Measurements from ENCODE around the gene ACTL7A. TPM values are rescaled to one million over a fixed set of nuclear protein-coding genes. Genes with fewer than 3 reads are reported as not detected.

The ACTL7A gene
- total and polyA plus RNA-seq, 2 experiments from 2014 or later = not detected

DNA sequence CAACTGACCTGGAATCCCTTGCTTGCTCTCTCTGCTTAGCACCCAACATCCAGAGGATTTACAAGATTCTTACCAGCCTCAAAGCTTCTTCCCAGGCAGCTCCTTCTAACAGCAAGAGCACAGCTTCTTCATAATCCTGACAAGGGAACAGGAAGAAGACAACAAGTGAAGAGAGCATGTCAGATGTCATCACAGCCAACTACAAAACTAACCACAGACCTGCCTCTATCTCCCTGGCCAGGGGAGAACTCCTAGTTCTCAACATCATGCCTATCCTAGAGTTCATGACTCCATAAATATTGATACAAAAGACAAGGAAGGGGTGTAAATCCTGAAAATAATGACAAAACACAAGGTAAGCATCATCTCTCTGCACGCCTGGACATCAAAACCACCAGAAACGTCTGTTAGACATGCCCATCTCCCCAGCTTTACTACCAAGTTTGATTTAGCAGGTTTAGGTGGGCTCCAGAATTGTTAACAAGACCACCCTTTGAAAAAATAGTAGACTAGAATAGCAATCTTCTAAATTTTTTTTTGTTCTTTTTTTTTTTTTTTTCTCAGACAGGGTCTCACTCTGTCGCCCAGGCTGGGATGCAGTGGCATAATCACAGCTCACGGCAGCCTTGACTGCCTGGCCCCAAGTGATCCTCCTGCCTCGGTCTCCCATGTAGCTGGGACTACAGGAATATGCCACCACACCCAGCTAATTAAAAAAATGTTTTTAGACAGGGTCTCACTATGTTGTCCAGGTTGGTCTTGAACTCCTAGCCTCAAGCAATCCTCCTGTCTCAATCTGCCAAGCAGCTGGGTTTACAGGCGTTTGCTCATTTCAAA lies 20.2 kb downstream of the ACTL7A start:
- Histone ChIP-seq H3K4me2 (no peak overlapping the region), H2AFZ (no peak overlapping the region), H3K4me3 (no peak overlapping the region), H3K4me1 (ENCODE audit: insufficient read depth) (no peaks in the 10 kb centered on the region), H3K79me2 (replicated peaks; ENCODE audit: insufficient read depth) (no peaks in the 10 kb centered on the region), H3F3A (replicated peaks; ENCODE audit: low read depth) (no peaks in the 10 kb centered on the region), H3K9me2 (ENCODE audit: insufficient read depth) (no peaks in the 10 kb centered on the region), H3K36me3 (ENCODE audit: insufficient read depth) (peaks cover 16% of the 10 kb centered on the region), H3K27ac (ENCODE audit: low read depth) (no peak overlapping the region), H4K20me1 (replicated peaks; ENCODE audit: insufficient read depth) (no peaks in the 10 kb centered on the region; the same call in 1 of the 2 replicates), H3K27me3 (ENCODE audit: insufficient read depth) (no peaks in the 10 kb centered on the region)
- Mint-ChIP-seq H3K4me1 (no peaks in the 10 kb centered on the region), H3K27me3 (ENCODE audit: insufficient read depth, low read depth, poor library complexity) (no peaks in the 10 kb centered on the region), H3K4me3 (no peak overlapping the region), H3K27ac (no peak overlapping the region), H3K36me3 (ENCODE audit: low read depth) (peaks cover 36% of the 10 kb centered on the region), H3K9me3 (no peaks in the 10 kb centered on the region)
- DNase-seq (ENCODE audit: low spot score) = no peak
- ATAC-seq = no peak
- TF ChIP-seq, protein P1, sequence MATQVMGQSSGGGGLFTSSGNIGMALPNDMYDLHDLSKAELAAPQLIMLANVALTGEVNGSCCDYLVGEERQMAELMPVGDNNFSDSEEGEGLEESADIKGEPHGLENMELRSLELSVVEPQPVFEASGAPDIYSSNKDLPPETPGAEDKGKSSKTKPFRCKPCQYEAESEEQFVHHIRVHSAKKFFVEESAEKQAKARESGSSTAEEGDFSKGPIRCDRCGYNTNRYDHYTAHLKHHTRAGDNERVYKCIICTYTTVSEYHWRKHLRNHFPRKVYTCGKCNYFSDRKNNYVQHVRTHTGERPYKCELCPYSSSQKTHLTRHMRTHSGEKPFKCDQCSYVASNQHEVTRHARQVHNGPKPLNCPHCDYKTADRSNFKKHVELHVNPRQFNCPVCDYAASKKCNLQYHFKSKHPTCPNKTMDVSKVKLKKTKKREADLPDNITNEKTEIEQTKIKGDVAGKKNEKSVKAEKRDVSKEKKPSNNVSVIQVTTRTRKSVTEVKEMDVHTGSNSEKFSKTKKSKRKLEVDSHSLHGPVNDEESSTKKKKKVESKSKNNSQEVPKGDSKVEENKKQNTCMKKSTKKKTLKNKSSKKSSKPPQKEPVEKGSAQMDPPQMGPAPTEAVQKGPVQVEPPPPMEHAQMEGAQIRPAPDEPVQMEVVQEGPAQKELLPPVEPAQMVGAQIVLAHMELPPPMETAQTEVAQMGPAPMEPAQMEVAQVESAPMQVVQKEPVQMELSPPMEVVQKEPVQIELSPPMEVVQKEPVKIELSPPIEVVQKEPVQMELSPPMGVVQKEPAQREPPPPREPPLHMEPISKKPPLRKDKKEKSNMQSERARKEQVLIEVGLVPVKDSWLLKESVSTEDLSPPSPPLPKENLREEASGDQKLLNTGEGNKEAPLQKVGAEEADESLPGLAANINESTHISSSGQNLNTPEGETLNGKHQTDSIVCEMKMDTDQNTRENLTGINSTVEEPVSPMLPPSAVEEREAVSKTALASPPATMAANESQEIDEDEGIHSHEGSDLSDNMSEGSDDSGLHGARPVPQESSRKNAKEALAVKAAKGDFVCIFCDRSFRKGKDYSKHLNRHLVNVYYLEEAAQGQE (IDR thresholded peaks at IDR 0.05; ENCODE audit: unreplicated experiment) = no peak
- TF ChIP-seq, protein P2, sequence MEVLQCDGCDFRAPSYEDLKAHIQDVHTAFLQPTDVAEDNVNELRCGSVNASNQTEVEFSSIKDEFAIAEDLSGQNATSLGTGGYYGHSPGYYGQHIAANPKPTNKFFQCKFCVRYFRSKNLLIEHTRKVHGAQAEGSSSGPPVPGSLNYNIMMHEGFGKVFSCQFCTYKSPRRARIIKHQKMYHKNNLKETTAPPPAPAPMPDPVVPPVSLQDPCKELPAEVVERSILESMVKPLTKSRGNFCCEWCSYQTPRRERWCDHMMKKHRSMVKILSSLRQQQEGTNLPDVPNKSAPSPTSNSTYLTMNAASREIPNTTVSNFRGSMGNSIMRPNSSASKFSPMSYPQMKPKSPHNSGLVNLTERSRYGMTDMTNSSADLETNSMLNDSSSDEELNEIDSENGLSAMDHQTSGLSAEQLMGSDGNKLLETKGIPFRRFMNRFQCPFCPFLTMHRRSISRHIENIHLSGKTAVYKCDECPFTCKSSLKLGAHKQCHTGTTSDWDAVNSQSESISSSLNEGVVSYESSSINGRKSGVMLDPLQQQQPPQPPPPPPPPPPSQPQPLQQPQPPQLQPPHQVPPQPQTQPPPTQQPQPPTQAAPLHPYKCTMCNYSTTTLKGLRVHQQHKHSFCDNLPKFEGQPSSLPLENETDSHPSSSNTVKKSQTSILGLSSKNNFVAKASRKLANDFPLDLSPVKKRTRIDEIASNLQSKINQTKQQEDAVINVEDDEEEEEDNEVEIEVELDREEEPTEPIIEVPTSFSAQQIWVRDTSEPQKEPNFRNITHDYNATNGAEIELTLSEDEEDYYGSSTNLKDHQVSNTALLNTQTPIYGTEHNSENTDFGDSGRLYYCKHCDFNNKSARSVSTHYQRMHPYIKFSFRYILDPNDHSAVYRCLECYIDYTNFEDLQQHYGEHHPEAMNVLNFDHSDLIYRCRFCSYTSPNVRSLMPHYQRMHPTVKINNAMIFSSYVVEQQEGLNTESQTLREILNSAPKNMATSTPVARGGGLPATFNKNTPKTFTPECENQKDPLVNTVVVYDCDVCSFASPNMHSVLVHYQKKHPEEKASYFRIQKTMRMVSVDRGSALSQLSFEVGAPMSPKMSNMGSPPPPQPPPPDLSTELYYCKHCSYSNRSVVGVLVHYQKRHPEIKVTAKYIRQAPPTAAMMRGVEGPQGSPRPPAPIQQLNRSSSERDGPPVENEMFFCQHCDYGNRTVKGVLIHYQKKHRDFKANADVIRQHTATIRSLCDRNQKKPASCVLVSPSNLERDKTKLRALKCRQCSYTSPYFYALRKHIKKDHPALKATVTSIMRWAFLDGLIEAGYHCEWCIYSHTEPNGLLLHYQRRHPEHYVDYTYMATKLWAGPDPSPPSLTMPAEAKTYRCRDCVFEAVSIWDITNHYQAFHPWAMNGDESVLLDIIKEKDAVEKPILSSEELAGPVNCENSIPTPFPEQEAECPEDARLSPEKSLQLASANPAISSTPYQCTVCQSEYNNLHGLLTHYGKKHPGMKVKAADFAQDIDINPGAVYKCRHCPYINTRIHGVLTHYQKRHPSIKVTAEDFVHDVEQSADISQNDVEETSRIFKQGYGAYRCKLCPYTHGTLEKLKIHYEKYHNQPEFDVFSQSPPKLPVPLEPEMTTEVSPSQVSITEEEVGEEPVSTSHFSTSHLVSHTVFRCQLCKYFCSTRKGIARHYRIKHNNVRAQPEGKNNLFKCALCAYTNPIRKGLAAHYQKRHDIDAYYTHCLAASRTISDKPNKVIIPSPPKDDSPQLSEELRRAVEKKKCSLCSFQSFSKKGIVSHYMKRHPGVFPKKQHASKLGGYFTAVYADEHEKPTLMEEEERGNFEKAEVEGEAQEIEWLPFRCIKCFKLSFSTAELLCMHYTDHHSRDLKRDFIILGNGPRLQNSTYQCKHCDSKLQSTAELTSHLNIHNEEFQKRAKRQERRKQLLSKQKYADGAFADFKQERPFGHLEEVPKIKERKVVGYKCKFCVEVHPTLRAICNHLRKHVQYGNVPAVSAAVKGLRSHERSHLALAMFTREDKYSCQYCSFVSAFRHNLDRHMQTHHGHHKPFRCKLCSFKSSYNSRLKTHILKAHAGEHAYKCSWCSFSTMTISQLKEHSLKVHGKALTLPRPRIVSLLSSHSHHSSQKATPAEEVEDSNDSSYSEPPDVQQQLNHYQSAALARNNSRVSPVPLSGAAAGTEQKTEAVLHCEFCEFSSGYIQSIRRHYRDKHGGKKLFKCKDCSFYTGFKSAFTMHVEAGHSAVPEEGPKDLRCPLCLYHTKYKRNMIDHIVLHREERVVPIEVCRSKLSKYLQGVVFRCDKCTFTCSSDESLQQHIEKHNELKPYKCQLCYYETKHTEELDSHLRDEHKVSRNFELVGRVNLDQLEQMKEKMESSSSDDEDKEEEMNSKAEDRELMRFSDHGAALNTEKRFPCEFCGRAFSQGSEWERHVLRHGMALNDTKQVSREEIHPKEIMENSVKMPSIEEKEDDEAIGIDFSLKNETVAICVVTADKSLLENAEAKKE (CRISPR knock-in tag; IDR thresholded peaks at IDR 0.05) = no peak
- TF ChIP-seq, protein P3, sequence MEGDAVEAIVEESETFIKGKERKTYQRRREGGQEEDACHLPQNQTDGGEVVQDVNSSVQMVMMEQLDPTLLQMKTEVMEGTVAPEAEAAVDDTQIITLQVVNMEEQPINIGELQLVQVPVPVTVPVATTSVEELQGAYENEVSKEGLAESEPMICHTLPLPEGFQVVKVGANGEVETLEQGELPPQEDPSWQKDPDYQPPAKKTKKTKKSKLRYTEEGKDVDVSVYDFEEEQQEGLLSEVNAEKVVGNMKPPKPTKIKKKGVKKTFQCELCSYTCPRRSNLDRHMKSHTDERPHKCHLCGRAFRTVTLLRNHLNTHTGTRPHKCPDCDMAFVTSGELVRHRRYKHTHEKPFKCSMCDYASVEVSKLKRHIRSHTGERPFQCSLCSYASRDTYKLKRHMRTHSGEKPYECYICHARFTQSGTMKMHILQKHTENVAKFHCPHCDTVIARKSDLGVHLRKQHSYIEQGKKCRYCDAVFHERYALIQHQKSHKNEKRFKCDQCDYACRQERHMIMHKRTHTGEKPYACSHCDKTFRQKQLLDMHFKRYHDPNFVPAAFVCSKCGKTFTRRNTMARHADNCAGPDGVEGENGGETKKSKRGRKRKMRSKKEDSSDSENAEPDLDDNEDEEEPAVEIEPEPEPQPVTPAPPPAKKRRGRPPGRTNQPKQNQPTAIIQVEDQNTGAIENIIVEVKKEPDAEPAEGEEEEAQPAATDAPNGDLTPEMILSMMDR (conservative IDR thresholded peaks at IDR 0.05; ENCODE audit: low read depth in 2 of 2) = no peak
- TF ChIP-seq, protein P4, sequence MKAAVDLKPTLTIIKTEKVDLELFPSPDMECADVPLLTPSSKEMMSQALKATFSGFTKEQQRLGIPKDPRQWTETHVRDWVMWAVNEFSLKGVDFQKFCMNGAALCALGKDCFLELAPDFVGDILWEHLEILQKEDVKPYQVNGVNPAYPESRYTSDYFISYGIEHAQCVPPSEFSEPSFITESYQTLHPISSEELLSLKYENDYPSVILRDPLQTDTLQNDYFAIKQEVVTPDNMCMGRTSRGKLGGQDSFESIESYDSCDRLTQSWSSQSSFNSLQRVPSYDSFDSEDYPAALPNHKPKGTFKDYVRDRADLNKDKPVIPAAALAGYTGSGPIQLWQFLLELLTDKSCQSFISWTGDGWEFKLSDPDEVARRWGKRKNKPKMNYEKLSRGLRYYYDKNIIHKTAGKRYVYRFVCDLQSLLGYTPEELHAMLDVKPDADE (IDR thresholded peaks at IDR 0.05) = no peak
- TF ChIP-seq JUNB (IDR thresholded peaks at IDR 0.05; ENCODE audit: unreplicated experiment) = no peak
- TF ChIP-seq EZH2phosphoT487 (IDR thresholded peaks at IDR 0.05; ENCODE audit: unreplicated experiment) = no peak
- no peak for TF ChIP-seq EZH2 (IDR thresholded peaks at IDR 0.05; ENCODE audit: low read depth, unreplicated experiment)
- TF ChIP-seq CREB1 (CRISPR knock-in tag; IDR thresholded peaks at IDR 0.05; ENCODE audit: low read depth) = no peak
- no peak for TF ChIP-seq POLR2AphosphoS5 (IDR thresholded peaks at IDR 0.05; ENCODE audit: low read depth)
- no peak for TF ChIP-seq STAT1 (IDR thresholded peaks at IDR 0.05; ENCODE audit: unreplicated experiment)
- no peak for TF ChIP-seq ZNF114 (CRISPR knock-in tag; IDR thresholded peaks at IDR 0.05)
